K562 (cell line): Measurements from ENCODE around the gene CABP4. TPM values are rescaled to one million over a fixed set of nuclear protein-coding genes. Genes with fewer than 3 reads are reported as not detected.

Experiments
- BDP1 ChIP-seq: IDR thresholded peaks from 3 replicates; pipeline ENCODE4 v1.6.1; 2011; ENCODE audit not compliant: insufficient read length, insufficient read depth
- FOS ChIP-seq: IDR thresholded peaks from 3 replicates; pipeline ENCODE4 v1.6.1; 2011; ENCODE audit not compliant: insufficient read length; ENCODE audit errors: extremely low read depth
- GATAD2A ChIP-seq: fragments of 450-650 bp; IDR thresholded peaks from 2 replicates; pipeline ENCODE4 v1.6.1; 2017
- KDM5B ChIP-seq: fragments of 200-600 bp; sonication (generic); IDR thresholded peaks from 2 replicates; pipeline ENCODE4 v1.6.1; 2012; ENCODE audit warnings: low read depth, mild to moderate bottlenecking, moderate library complexity, low read length, control low read depth, inconsistent platforms; ENCODE audit not compliant: insufficient replicate concordance
- MCM2 ChIP-seq: fragments of 450-650 bp; IDR thresholded peaks from 2 replicates; pipeline ENCODE4 v1.6.1; 2017; ENCODE audit warnings: low read depth, mild to moderate bottlenecking
- NCOA2 ChIP-seq, 2 experiments: fragments of 450-650 bp; IDR thresholded peaks; 2 replicates each; pipeline ENCODE4 v1.6.1; 2018; ENCODE audit warnings: mild to moderate bottlenecking in 2 of 2, moderate library complexity in 1 of 2; ENCODE audit not compliant: partially characterized antibody in 2 of 2
- NFIX ChIP-seq: fragments of 250-450 bp; sonication (Bioruptor Pico); IDR thresholded peaks from 2 replicates; pipeline ENCODE4 v1.4.0; 2020; ENCODE audit warnings: low read depth, mild to moderate bottlenecking, moderate library complexity
- NONO ChIP-seq, 2 experiments: fragments of 200-400 bp in 1 of 2; fragments of 450-650 bp in 1 of 2; formaldehyde crosslinking in 1 of 2; IDR thresholded peaks; 2 replicates each; pipeline ENCODE4 v1.6.1; 2017; ENCODE audit warnings: low read depth in 2 of 2, mild to moderate bottlenecking in 2 of 2, moderate library complexity in 2 of 2, low read length in 1 of 2
- POLR2A ChIP-seq: fragments of 450-650 bp; conservative IDR thresholded peaks from 2 replicates; pipeline ENCODE4 v1.6.1; 2016
- PPARD ChIP-seq: fragments of 250-450 bp; sonication (Bioruptor Pico); IDR thresholded peaks from 2 replicates; pipeline ENCODE4 v1.8.0; 2022; ENCODE audit warnings: inconsistent platforms, mild to moderate bottlenecking, moderate library complexity
- RBM25 ChIP-seq: fragments of 200-400 bp; formaldehyde crosslinking; IDR thresholded peaks from 2 replicates; pipeline ENCODE4 v1.6.1; 2018; ENCODE audit warnings: low read length, low read depth, moderate library complexity; ENCODE audit not compliant: severe bottlenecking
- TCF7L2 ChIP-seq: fragments of 150-350 bp; IDR thresholded peaks from 2 replicates; pipeline ENCODE4 v1.6.1; 2016; ENCODE audit warnings: low read depth, mild to moderate bottlenecking, low read length, moderate library complexity
- ZC3H8 ChIP-seq: fragments of 450-650 bp; IDR thresholded peaks from 2 replicates; pipeline ENCODE4 v1.6.1; 2017
- ZNF184 ChIP-seq: sonication (generic); formaldehyde crosslinking; IDR thresholded peaks from 2 replicates; pipeline ENCODE4 v1.5.0; 2020; ENCODE audit warnings: missing genetic modification reagents
- ZNF41 ChIP-seq: fragments of 250-450 bp; sonication (Bioruptor Pico); conservative IDR thresholded peaks from 2 replicates; pipeline ENCODE4 v1.4.0; 2020; ENCODE audit warnings: mild to moderate bottlenecking
- ZNF507 ChIP-seq: conservative IDR thresholded peaks from 2 replicates; pipeline ENCODE4 v1.6.1; 2017; ENCODE audit warnings: missing genetic modification characterization, missing compliant biosample characterization
- ZNF57 ChIP-seq: fragments of 450-650 bp; formaldehyde crosslinking; IDR thresholded peaks from 2 replicates; pipeline ENCODE4 v1.4.0; 2020; ENCODE audit warnings: mild to moderate bottlenecking, moderate library complexity
- polyA plus RNA-seq, 8 experiments: library from polyadenylated mRNA; depleted of rRNA in 4 of 8; stranded (reverse) in 5 of 8; unstranded in 3 of 8; fragments of >200 nt; fragmentation: Nextera tagmentation in 2 of 8; fragmentation: Illumina TruSeq in 1 of 8; extraction: Ambion mirVana in 2 of 8; extraction: Trizol in 1 of 8; gene quantifications; 2 replicates each; pipeline versions ENCODE4 v1.2.1 to v1.2.3, GENCODE V29; 2011 to 2014; ENCODE audit warnings: inconsistent platforms in 1 of 8, missing spikeins in 1 of 8
- total RNA-seq, 7 experiments: library from RNA; depleted of rRNA in 6 of 7; stranded (reverse); fragments of >200 nt in 6 of 7; fragmentation: Illumina TruSeq in 2 of 7; extraction: Trizol in 2 of 7; gene quantifications; 2 replicates each; pipeline versions ENCODE4 v1.2.1 to v1.2.3, GENCODE V29; 2011 to 2021; ENCODE audit warnings: low replicate concordance in 1 of 7
- TF ChIP-seq, protein P1 (sequence below): fragments of 250-450 bp; sonication (Bioruptor Pico); IDR thresholded peaks from 2 replicates; pipeline ENCODE4 v1.4.0; 2020; ENCODE audit warnings: mild to moderate bottlenecking, moderate library complexity
- TF ChIP-seq, protein P2 (sequence below): sonication (generic); formaldehyde crosslinking; IDR thresholded peaks from 2 replicates; pipeline ENCODE4 v1.9.0; 2022; ENCODE audit warnings: mild to moderate bottlenecking, missing genetic modification reagents
- TF ChIP-seq, protein P3 (sequence below): fragments of 450-650 bp; IDR thresholded peaks from 2 replicates; pipeline ENCODE4 v1.7.1; 2018; ENCODE audit warnings: mild to moderate bottlenecking, low read depth; ENCODE audit not compliant: partially characterized antibody
- TF ChIP-seq, protein P4 (sequence below): fragments of 450-650 bp; formaldehyde crosslinking; IDR thresholded peaks from 2 replicates; pipeline ENCODE4 v1.4.0; 2022; ENCODE audit warnings: missing genetic modification characterization

Gene CABP4
- total and polyA plus RNA-seq, 9 of the 15 experiments (the other 6 are each of a cell fraction or from before 2014, with no cell fraction given): 0.11 TPM; not detected in 8

DNA sequence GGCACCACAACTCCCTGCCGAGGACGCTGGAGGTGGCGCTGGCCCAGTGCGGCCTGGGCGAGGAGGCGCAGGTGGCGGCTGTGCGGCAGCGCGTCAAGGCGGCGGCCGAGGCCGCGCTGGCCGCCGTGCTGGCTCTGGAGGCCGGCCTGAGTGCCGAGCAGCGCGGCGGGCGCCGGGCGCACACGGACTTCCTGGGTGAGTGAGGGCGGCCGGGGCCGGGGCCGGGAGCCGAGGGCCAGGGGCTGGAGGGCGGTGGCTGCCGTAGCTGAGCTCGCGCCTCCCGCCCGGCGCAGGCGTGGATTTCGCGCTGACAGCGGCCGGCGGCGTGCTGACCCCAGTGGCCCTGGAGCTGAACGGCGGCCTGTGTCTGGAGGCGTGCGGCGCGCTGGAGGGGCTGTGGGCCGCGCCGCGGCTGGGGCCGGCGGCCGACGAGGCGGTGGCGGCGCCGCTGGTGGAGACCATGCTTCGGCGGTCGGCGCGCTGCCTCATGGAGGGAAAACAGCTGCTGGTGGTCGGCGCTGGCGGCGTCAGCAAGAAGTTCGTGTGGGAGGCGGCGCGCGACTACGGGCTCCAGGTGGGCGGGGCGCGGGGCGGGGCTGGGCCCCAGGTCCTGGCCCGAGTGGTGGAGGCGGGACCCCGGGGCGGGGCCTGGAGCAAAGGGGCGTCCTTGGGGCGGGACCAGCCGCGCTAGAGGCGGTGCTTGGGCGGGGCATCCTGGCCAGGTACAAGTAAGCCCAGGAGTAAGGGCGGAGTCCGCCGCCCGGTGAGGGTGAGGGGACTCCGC is 34.3 kb upstream of the CABP4 start (continued):
- TF ChIP-seq, protein P1, sequence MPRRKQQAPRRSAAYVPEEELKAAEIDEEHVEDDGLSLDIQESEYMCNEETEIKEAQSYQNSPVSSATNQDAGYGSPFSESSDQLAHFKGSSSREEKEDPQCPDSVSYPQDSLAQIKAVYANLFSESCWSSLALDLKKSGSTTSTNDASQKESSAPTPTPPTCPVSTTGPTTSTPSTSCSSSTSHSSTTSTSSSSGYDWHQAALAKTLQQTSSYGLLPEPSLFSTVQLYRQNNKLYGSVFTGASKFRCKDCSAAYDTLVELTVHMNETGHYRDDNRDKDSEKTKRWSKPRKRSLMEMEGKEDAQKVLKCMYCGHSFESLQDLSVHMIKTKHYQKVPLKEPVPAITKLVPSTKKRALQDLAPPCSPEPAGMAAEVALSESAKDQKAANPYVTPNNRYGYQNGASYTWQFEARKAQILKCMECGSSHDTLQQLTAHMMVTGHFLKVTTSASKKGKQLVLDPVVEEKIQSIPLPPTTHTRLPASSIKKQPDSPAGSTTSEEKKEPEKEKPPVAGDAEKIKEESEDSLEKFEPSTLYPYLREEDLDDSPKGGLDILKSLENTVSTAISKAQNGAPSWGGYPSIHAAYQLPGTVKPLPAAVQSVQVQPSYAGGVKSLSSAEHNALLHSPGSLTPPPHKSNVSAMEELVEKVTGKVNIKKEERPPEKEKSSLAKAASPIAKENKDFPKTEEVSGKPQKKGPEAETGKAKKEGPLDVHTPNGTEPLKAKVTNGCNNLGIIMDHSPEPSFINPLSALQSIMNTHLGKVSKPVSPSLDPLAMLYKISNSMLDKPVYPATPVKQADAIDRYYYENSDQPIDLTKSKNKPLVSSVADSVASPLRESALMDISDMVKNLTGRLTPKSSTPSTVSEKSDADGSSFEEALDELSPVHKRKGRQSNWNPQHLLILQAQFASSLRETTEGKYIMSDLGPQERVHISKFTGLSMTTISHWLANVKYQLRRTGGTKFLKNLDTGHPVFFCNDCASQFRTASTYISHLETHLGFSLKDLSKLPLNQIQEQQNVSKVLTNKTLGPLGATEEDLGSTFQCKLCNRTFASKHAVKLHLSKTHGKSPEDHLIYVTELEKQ (CRISPR knock-in tag): no peak
- no peak for TF ChIP-seq RBM25
- TF ChIP-seq ZNF507 (tag): no peak
- TF ChIP-seq NFIX (CRISPR knock-in tag): no peak
- TF ChIP-seq KDM5B: peak; percentile 65
- TF ChIP-seq PPARD: no peak
- TF ChIP-seq GATAD2A: no peak
- TF ChIP-seq, protein P2, sequence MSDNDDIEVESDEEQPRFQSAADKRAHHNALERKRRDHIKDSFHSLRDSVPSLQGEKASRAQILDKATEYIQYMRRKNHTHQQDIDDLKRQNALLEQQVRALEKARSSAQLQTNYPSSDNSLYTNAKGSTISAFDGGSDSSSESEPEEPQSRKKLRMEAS: peak; percentile 54; the same call in 1 of the 2 replicates
- TF ChIP-seq ZNF184 (CRISPR knock-in tag): no peak
- no peak for TF ChIP-seq TCF7L2
- TF ChIP-seq ZNF57 (CRISPR knock-in tag): no peak
- no peak for TF ChIP-seq FOS
- TF ChIP-seq ZNF41 (CRISPR knock-in tag): no peak
- no peak; the same call in 1 of the 2 replicates for TF ChIP-seq POLR2A
- no peak for TF ChIP-seq MCM2
- TF ChIP-seq, protein P3, sequence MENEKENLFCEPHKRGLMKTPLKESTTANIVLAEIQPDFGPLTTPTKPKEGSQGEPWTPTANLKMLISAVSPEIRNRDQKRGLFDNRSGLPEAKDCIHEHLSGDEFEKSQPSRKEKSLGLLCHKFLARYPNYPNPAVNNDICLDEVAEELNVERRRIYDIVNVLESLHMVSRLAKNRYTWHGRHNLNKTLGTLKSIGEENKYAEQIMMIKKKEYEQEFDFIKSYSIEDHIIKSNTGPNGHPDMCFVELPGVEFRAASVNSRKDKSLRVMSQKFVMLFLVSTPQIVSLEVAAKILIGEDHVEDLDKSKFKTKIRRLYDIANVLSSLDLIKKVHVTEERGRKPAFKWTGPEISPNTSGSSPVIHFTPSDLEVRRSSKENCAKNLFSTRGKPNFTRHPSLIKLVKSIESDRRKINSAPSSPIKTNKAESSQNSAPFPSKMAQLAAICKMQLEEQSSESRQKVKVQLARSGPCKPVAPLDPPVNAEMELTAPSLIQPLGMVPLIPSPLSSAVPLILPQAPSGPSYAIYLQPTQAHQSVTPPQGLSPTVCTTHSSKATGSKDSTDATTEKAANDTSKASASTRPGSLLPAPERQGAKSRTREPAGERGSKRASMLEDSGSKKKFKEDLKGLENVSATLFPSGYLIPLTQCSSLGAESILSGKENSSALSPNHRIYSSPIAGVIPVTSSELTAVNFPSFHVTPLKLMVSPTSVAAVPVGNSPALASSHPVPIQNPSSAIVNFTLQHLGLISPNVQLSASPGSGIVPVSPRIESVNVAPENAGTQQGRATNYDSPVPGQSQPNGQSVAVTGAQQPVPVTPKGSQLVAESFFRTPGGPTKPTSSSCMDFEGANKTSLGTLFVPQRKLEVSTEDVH: no peak
- TF ChIP-seq, protein P4, sequence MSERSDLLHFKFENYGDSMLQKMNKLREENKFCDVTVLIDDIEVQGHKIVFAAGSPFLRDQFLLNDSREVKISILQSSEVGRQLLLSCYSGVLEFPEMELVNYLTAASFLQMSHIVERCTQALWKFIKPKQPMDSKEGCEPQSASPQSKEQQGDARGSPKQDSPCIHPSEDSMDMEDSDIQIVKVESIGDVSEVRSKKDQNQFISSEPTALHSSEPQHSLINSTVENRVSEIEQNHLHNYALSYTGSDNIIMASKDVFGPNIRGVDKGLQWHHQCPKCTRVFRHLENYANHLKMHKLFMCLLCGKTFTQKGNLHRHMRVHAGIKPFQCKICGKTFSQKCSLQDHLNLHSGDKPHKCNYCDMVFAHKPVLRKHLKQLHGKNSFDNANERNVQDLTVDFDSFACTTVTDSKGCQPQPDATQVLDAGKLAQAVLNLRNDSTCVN (CRISPR knock-in tag): no peak
- no peak for TF ChIP-seq BDP1
- no peak for TF ChIP-seq ZC3H8
- TF ChIP-seq NONO (IDR thresholded peaks at IDR 0.05; ENCODE audit: low read depth in 2 of 2, low read length in 1 of 2): peak in 1 of 2 experiments; percentile 78; a peak in 2 of 4 replicates
- no peak for TF ChIP-seq NCOA2 (IDR thresholded peaks at IDR 0.05; ENCODE audit: partially characterized antibody in 2 of 2)
